Gastroesophageal sphincter (tissue), 4 donors: ENCODE results near the gene SLC39A10. TPM values are rescaled to one million over a fixed set of nuclear protein-coding genes. Genes with fewer than 3 reads are reported as not detected.

Source experiments
- ATAC-seq: fragments of 150-250 bp; one replicate; pipeline ENCODE4 v1.9.1; 2016; ENCODE audit warnings: mild to moderate bottlenecking, moderate library complexity
- H3K27ac ChIP-seq, 4 donors: fragments of 200-600 bp; sonication (generic) in 3 of 4; 1 replicate in 3 of 4; 2 replicates in 1 of 4; pipeline ENCODE4 v1.5.1; 2016 to 2019
- H3K27me3 ChIP-seq: fragments of 200-600 bp; sonication (generic); one replicate; pipeline ENCODE4 v1.5.1; 2019
- H3K36me3 ChIP-seq, 2 donors: fragments of 200-600 bp; sonication (generic); one replicate each; pipeline ENCODE4 v1.5.1; 2019; ENCODE audit warnings: control low read depth in 1 of 2
- H3K4me1 ChIP-seq, 3 donors: fragments of 200-600 bp; sonication (generic); 1 replicate in 2 of 3; 2 replicates in 1 of 3; pipeline ENCODE4 v1.5.1; 2016 to 2019; ENCODE audit warnings: control low read depth in 2 of 3
- H3K4me3 ChIP-seq, 2 donors: fragments of 200-600 bp; sonication (generic); one replicate each; pipeline ENCODE4 v1.5.1; 2019; ENCODE audit warnings: mild to moderate bottlenecking in 1 of 2, moderate library complexity in 1 of 2
- H3K9me3 ChIP-seq, 3 donors: fragments of 200-600 bp; sonication (generic); one replicate each; pipeline ENCODE4 v1.5.1; 2017 to 2019; ENCODE audit warnings: control low read depth in 2 of 3
- CTCF ChIP-seq, 4 experiments: fragments of 200-600 bp in 2 of 4; fragments of 450-650 bp in 2 of 4; sonication (generic) in 1 of 4; IDR thresholded peaks; one replicate each; pipeline ENCODE4 v1.5.1; 2017 to 2019; ENCODE audit warnings: antibody characterized with exemption in 4 of 4, mild to moderate bottlenecking in 2 of 4, moderate library complexity in 2 of 4
- EP300 ChIP-seq: sonication (generic); formaldehyde crosslinking; IDR thresholded peaks from one replicate; pipeline ENCODE4 v1.6.1; 2017; ENCODE audit warnings: antibody characterized with exemption, mild to moderate bottlenecking
- POLR2A ChIP-seq, 2 donors: fragments of 450-650 bp; IDR thresholded peaks; one replicate each; pipeline ENCODE4 v1.6.1; 2017; ENCODE audit warnings: antibody characterized with exemption in 2 of 2, mild to moderate bottlenecking in 2 of 2, moderate library complexity in 1 of 2
- POLR2AphosphoS5 ChIP-seq: sonication (generic); formaldehyde crosslinking; IDR thresholded peaks from one replicate; pipeline ENCODE4 v1.6.1; 2017; ENCODE audit warnings: antibody characterized with exemption
- WGBS, 2 donors: methylation state at CpG; one replicate each; pipeline ENCODE4 v1.1.5; 2018; ENCODE audit warnings: low coverage in 1 of 2; 5-methylcytosine and 5-hydroxymethylcytosine counted together
- total RNA-seq, 4 donors: library from RNA; depleted of rRNA; stranded (reverse); fragments of >200 nt; gene quantifications; one replicate each; pipeline ENCODE4 v1.1.0, GENCODE V29; 2016

The SLC39A10 gene
- total RNA-seq, 4 donors from 2014 or later, result 7.1 to 14.6 (median 9.5) TPM

- no peak for ATAC-seq
- TF ChIP-seq POLR2AphosphoS5, result no peak
- no peak for TF ChIP-seq CTCF (IDR thresholded peaks at IDR 0.05)
- TF ChIP-seq POLR2A (IDR thresholded peaks at IDR 0.05), result no peak
- no peak for TF ChIP-seq EP300
- Histone ChIP-seq H3K9me3 (no peaks in the 10 kb centered on the region), H3K4me1 (no peaks in the 10 kb centered on the region), H3K36me3 (peaks cover 0 to 54% of the 10 kb centered on the region in 2 donors), H3K27me3 (no peaks in the 10 kb centered on the region), H3K27ac (no peak overlapping the region), H3K4me3 (no peak overlapping the region)
Observed at GRCh38 chr2:195711478-195711877, 54.5 kb downstream of the SLC39A10 start.

- no peak for ATAC-seq
- Histone ChIP-seq H3K9me3 (no peaks in the 10 kb centered on the region), H3K27ac (no peak overlapping the region), H3K36me3 (peaks cover 0 to 80% of the 10 kb centered on the region in 2 donors), H3K4me1 (no peaks in the 10 kb centered on the region), H3K27me3 (no peaks in the 10 kb centered on the region), H3K4me3 (no peak overlapping the region)
- WGBS, 2 donors, result 96 to 97% methylated on average over 4 of the region's 4 CpGs
- TF ChIP-seq CTCF (IDR thresholded peaks at IDR 0.05) (no peak), EP300 (no peak), POLR2AphosphoS5 (no peak), POLR2A (IDR thresholded peaks at IDR 0.05) (no peak)
Observed at GRCh38 chr2:195716466-195716865, 59.4 kb downstream of the SLC39A10 start.

- H3K4me1 ChIP-seq, result no peaks in the 10 kb centered on the region
- TF ChIP-seq EP300 (no peak), POLR2A (IDR thresholded peaks at IDR 0.05) (no peak), CTCF (IDR thresholded peaks at IDR 0.05) (no peak), POLR2AphosphoS5 (no peak)
- H3K36me3 ChIP-seq, result peaks cover 0 to 52% of the 10 kb centered on the region in 2 donors
- H3K4me3 ChIP-seq, result no peak overlapping the region
- H3K9me3 ChIP-seq, result no peaks in the 10 kb centered on the region
- no peak for ATAC-seq
- no peak overlapping the region for H3K27ac ChIP-seq
- H3K27me3 ChIP-seq, result no peaks in the 10 kb centered on the region
- 100% methylated on average over 1 to 2 of the region's 2 CpGs for WGBS, 2 donors
Observed at GRCh38 chr2:195721042-195721441, 64.0 kb downstream of the SLC39A10 start.

GRCh38 chr2:195722075-195722474 lies 65.0 kb downstream of the SLC39A10 start:
- Histone ChIP-seq H3K4me1 (no peaks in the 10 kb centered on the region), H3K9me3 (no peaks in the 10 kb centered on the region), H3K27ac (no peak overlapping the region), H3K4me3 (no peak overlapping the region), H3K36me3 (peaks cover 0 to 42% of the 10 kb centered on the region in 2 donors), H3K27me3 (no peaks in the 10 kb centered on the region)
- TF ChIP-seq POLR2AphosphoS5 (no peak), POLR2A (IDR thresholded peaks at IDR 0.05) (no peak), EP300 (no peak)
- no peak for ATAC-seq
- 100% methylated on average over 1 of the region's 1 CpG for WGBS, 2 donors

GRCh38 chr2:195727106-195727505 lies 70.1 kb downstream of the SLC39A10 start:
- Histone ChIP-seq H3K27ac (no peak overlapping the region), H3K4me3 (no peak overlapping the region), H3K4me1 (no peaks in the 10 kb centered on the region), H3K9me3 (no peaks in the 10 kb centered on the region), H3K27me3 (no peaks in the 10 kb centered on the region), H3K36me3 (peaks cover 0 to 43% of the 10 kb centered on the region in 2 donors)
- 70 to 72% methylated on average over 2 to 4 of the region's 4 CpGs for WGBS, 2 donors
- no peak for ATAC-seq
- no peak for TF ChIP-seq CTCF (IDR thresholded peaks at IDR 0.05)

GRCh38 chr2:195730912-195731311 lies 73.9 kb downstream of the SLC39A10 start:
- no peak for TF ChIP-seq POLR2A (IDR thresholded peaks at IDR 0.05)
- no peak for TF ChIP-seq EP300
- no peak for TF ChIP-seq CTCF (IDR thresholded peaks at IDR 0.05)
- no peak for TF ChIP-seq POLR2AphosphoS5
- H3K36me3 ChIP-seq, result peaks cover 0 to 59% of the 10 kb centered on the region in 2 donors
- WGBS, 2 donors, result 80 to 96% methylated on average over 1 to 3 of the region's 3 CpGs
- no peak for ATAC-seq
- no peak overlapping the region for H3K27ac ChIP-seq
- no peaks in the 10 kb centered on the region for H3K4me1 ChIP-seq
- no peaks in the 10 kb centered on the region for H3K9me3 ChIP-seq
- no peaks in the 10 kb centered on the region for H3K27me3 ChIP-seq
- H3K4me3 ChIP-seq, result no peak overlapping the region
